ENCODE data around the gene GSDMA.

GRCh38 chr17:40019140-40019991, 56.6 kb downstream of the GSDMA start:
- no peak for TF ChIP-seq CTCF (IDR thresholded peaks at IDR 0.05; ENCODE audit: low read depth, low read length, poor library complexity, severe bottlenecking)
- no peak for TF ChIP-seq EZH2phosphoT487 (IDR thresholded peaks at IDR 0.05; ENCODE audit: borderline replicate concordance, low read length)
